Measurements from ENCODE around the gene PRDX3. TPM values are rescaled to one million over a fixed set of nuclear protein-coding genes. Genes with fewer than 3 reads are reported as not detected.

PRDX3 gene
- total and polyA plus RNA-seq, 2 of the 4 experiments (the other 2 are of a cell fraction) = 169 to 187 TPM

GRCh38 chr10:119203006-119203405 lies 24.4 kb upstream of the PRDX3 start:
- peak overlapping the region; percentile 1 to 68; a peak in 1 of 4 replicates for H4K8ac ChIP-seq (ENCODE audit: low read depth in 2 of 2, low read length in 2 of 2)
- no peak overlapping the region for H4K5ac ChIP-seq (ENCODE audit: low read depth, low read length)
- H3K9ac ChIP-seq (ENCODE audit: low read depth, low read length) = no peak overlapping the region
- H3K79me1 ChIP-seq (ENCODE audit: low read depth in 1 of 2, low read length in 2 of 2) = peaks cover 0 to 12% of the 10 kb centered on the region in 2 experiments; a peak in 3 of 4 replicates
- CTCF ChIA-PET = interaction anchor here (0.9 to 1.8 kb wide), 5 partner anchors 45 to 287 kb away, joined by 3 to 6 read pairs (median 3); no protein-coding TSS in a partner anchor
- dilution Hi-C loops (cut with HindIII; ENCODE audit: low sequenced_read_pairs, unreplicated experiment) (no loop called here), intact Hi-C loops (cut with micrococcal nuclease) (loop anchor here (5.0 kb wide), 1 partner anchor 449 kb away; the partner anchor contains the start of gene BAG3), in situ Hi-C loops (cut with MboI; ENCODE audit: low sequenced_read_pairs) (no loop called here)
- H3K4ac ChIP-seq (ENCODE audit: low read depth, low read length) = peak overlapping the region; percentile 13
- WGBS, 2 experiments (ENCODE audit: extremely low coverage in 2 of 2, insufficient read length in 1 of 2) = no CpG with 5 or more reads among the region's 4 CpGs
- peaks cover 14% of the 10 kb centered on the region for H3K4me1 ChIP-seq (ENCODE audit: control insufficient read depth, insufficient read depth, low read length)
- no peak overlapping the region for H3K56ac ChIP-seq (ENCODE audit: extremely low read depth, insufficient read depth, low read length)
- no peak overlapping the region for H4K91ac ChIP-seq (ENCODE audit: insufficient read depth, low read depth, low read length)
- POLR2A ChIA-PET (ENCODE audit: unreplicated experiment) = interaction anchor here (0.6 to 0.7 kb wide), 2 partner anchors 16 to 186 kb away, joined by 3 read pairs; no protein-coding TSS in a partner anchor
- H2BK20ac ChIP-seq (ENCODE audit: low read depth, low read length) = peak overlapping the region; percentile 47
- peak overlapping the region; percentile 15; the same call in 1 of the 2 replicates for H3K4me2 ChIP-seq (ENCODE audit: low read depth, low read length)
- DNase-seq = peak; percentile 84
- H3K36me3 ChIP-seq (ENCODE audit: control insufficient read depth, insufficient read depth, low read length) = no peaks in the 10 kb centered on the region
- peak overlapping the region; percentile 5; the same call in 1 of the 2 replicates for H2AK5ac ChIP-seq (ENCODE audit: low read depth, low read length)
- H2BK120ac ChIP-seq (ENCODE audit: low read depth, low read length) = peak overlapping the region; percentile 21; the same call in 1 of the 2 replicates
- no peaks in the 10 kb centered on the region for H3K9me1 ChIP-seq (ENCODE audit: insufficient read depth, low read length)
- no peaks in the 10 kb centered on the region for H3K9me3 ChIP-seq (ENCODE audit: control insufficient read depth, insufficient read depth, low read length)
- H2AK9ac ChIP-seq (replicated peaks; ENCODE audit: low read depth, low read length, poor library complexity) = no peak overlapping the region
- no peaks in the 10 kb centered on the region for H3K27me3 ChIP-seq (ENCODE audit: control insufficient read depth, insufficient read depth, low read length)
- H2BK5ac ChIP-seq (ENCODE audit: low read depth, low read length, poor library complexity, severe bottlenecking) = no peak overlapping the region
- H4K20me1 ChIP-seq (ENCODE audit: insufficient read depth, low read length) = no peaks in the 10 kb centered on the region
- no peak for ATAC-seq (ENCODE audit: low read depth)
- BruUV-seq (replicated peaks) = no TSS peak
- peak overlapping the region; percentile 7; the same call in 1 of the 3 replicates for H2BK15ac ChIP-seq (ENCODE audit: low read depth, low read length)
- H3K18ac ChIP-seq (ENCODE audit: low read depth, low read length) = 0 out of 2 replicates have a peak overlapping the region, but pooled peaks have one; percentile 5
- H3K27ac ChIP-seq (ENCODE audit: insufficient read depth, low read length) = no peak overlapping the region; the same call in 1 of the 2 replicates
- H3K14ac ChIP-seq (replicated peaks; ENCODE audit: low read depth, low read length) = peak overlapping the region; percentile 6; the same call in 1 of the 2 replicates
- H2AFZ ChIP-seq (replicated peaks; ENCODE audit: low read length, poor library complexity) = no peak overlapping the region
- H3K23ac ChIP-seq (ENCODE audit: low read depth, low read length) = peak overlapping the region; percentile 6; the same call in 1 of the 2 replicates
- no peak overlapping the region for H3K4me3 ChIP-seq (ENCODE audit: insufficient read depth, low read depth, low read length)
- TF ChIP-seq MAZ (IDR thresholded peaks at IDR 0.05; ENCODE audit: borderline replicate concordance, low read depth, low read length) (no peak), RFX5 (IDR thresholded peaks at IDR 0.05; ENCODE audit: low read depth, low read length) (no peak), RCOR1 (IDR thresholded peaks at IDR 0.05; ENCODE audit: insufficient replicate concordance, low read length) (no peak), FOS (IDR thresholded peaks at IDR 0.05; ENCODE audit: low read depth, low read length) (peak; percentile 12; the same call in 1 of the 2 replicates), POLR2A (IDR thresholded peaks at IDR 0.05; ENCODE audit: low read depth, low read length) (no peak), CEBPB (IDR thresholded peaks at IDR 0.05; ENCODE audit: low read depth, low read length) (no peak), BHLHE40 (IDR thresholded peaks at IDR 0.05; ENCODE audit: low read depth, low read length) (no peak)
